Heart left ventricle (tissue), 13 donors: ENCODE data around the gene RAB11FIP5.

Experiments
- POLR2A ChIP-seq, 2 donors: fragments of 450-650 bp; IDR thresholded peaks; one replicate each; pipeline ENCODE4 v1.6.1; 2017; ENCODE audit warnings: antibody characterized with exemption in 2 of 2, mild to moderate bottlenecking in 2 of 2, moderate library complexity in 2 of 2
- TF ChIP-seq, protein P1 (sequence below), 12 donors: fragments of 200-600 bp; sonication (generic) in 4 of 12; IDR thresholded peaks; one replicate each; pipeline versions ENCODE4 v1.5.0 to v1.8.0; 2018 to 2022; ENCODE audit warnings: antibody characterized with exemption in 12 of 12, mild to moderate bottlenecking in 5 of 12
- donor health status: ischemic (EF 13 %, LVEDD 7.1; RV severe dilation, severe dysfunction).
- donor health status: DM: no; HTN: yes; CAD: no.
- donor health status: DM: no; HTN: no; CAD: no.
- donor health status: ischemic (EF 25% LVEDD 6.9; RV normal size, moderate dysfunction).
- donor health status: ischemic (EF 25% LVEDD 5.7; RV mildly dilated, moderate dysfunction).
- donor health status: ischemic (EF 35%, LVEDD 5.7; RV mildly dilated, moderate dysfunction).
- donor health status: nonischemic (EF 11% LVEDD 7.7; RV severe dilation, severe dysfunction).
- donor health status: DM: yes; HTN: yes; CAD: no.
- donor health status: PGD.
- donor health status: ischemic (EF 29% LVEDD 5.4; RV normal size, mild dysfunction).
- donor health status: nonischemic (EF 23%, LVEDD 6.1; RV moderate dilation, normal function).

DNA sequence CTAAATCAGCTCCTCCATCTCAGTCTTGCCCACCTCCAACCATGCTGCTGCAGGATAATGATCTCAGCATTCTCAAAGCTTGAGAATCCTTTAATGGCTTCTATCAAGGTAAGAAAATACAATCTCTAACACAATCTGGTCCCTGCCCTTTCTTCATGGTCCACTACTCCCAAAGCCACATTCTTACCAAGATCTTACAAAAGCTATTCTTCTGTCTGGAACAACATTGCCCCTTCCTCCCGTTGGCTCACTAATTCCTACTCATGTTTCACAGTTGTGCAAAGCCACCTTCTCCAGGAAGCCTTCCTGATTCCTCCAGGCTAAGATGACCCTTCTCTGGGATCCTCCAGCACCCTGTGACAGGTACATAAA, 35.3 kb downstream of the RAB11FIP5 start:
- TF ChIP-seq, protein P1, sequence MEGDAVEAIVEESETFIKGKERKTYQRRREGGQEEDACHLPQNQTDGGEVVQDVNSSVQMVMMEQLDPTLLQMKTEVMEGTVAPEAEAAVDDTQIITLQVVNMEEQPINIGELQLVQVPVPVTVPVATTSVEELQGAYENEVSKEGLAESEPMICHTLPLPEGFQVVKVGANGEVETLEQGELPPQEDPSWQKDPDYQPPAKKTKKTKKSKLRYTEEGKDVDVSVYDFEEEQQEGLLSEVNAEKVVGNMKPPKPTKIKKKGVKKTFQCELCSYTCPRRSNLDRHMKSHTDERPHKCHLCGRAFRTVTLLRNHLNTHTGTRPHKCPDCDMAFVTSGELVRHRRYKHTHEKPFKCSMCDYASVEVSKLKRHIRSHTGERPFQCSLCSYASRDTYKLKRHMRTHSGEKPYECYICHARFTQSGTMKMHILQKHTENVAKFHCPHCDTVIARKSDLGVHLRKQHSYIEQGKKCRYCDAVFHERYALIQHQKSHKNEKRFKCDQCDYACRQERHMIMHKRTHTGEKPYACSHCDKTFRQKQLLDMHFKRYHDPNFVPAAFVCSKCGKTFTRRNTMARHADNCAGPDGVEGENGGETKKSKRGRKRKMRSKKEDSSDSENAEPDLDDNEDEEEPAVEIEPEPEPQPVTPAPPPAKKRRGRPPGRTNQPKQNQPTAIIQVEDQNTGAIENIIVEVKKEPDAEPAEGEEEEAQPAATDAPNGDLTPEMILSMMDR (IDR thresholded peaks at IDR 0.05): no peak
- no peak for TF ChIP-seq POLR2A (IDR thresholded peaks at IDR 0.05)
